WTC11 (cell line): ENCODE data around the gene PLXDC2. TPM values are rescaled to one million over a fixed set of nuclear protein-coding genes. Genes with fewer than 3 reads are reported as not detected.

Source experiments
- ATAC-seq: fragments of 200-7000 bp; cut with Tn5 transposase; 2 replicates; pipeline ENCODE4 v1.10.0; 2021; ENCODE audit warnings: mild to moderate bottlenecking, moderate library complexity
- CTCF ChIA-PET: fragments of 300-600 bp; sonication (Branson Sonifier 250); formaldehyde crosslinking; loops from one replicate; lab custom pipeline; 2021; ENCODE audit warnings: antibody characterized with exemption; lab: Charles Lee
- POLR2A ChIA-PET: fragments of 350-600 bp; sonication (Branson Sonifier 250); formaldehyde crosslinking; loops from one replicate; lab custom pipeline; 2021; ENCODE audit warnings: antibody characterized with exemption; lab: Charles Lee
- DNase-seq: peaks from one replicate; pipeline ENCODE4 v3.0.0; 2021; ENCODE audit warnings: low spot score
- H3K27ac Mint-ChIP-seq: 2 replicates; pipeline ENCODE4 v1.8.0; 2021; ENCODE audit warnings: mixed read lengths
- H3K27me3 Mint-ChIP-seq: 2 replicates; pipeline ENCODE4 v1.8.0; 2021; ENCODE audit warnings: low read depth, mild to moderate bottlenecking, moderate library complexity, mixed read lengths
- H3K36me3 Mint-ChIP-seq: 2 replicates; pipeline ENCODE4 v1.8.0; 2021; ENCODE audit warnings: mixed read lengths
- H3K4me1 Mint-ChIP-seq: 2 replicates; pipeline ENCODE4 v1.8.0; 2022; ENCODE audit warnings: mixed read lengths
- H3K4me3 Mint-ChIP-seq: 2 replicates; pipeline ENCODE4 v1.8.0; 2021; ENCODE audit warnings: mild to moderate bottlenecking, moderate library complexity, mixed read lengths
- H3K9me3 Mint-ChIP-seq: 2 replicates; pipeline ENCODE4 v1.8.0; 2021; ENCODE audit warnings: mixed read lengths
- ATF1 ChIP-seq: sonication (generic); formaldehyde crosslinking; IDR thresholded peaks from 2 replicates; pipeline ENCODE4 v1.8.1; 2023; ENCODE audit warnings: mild to moderate bottlenecking, moderate library complexity, missing genetic modification reagents
- CREM ChIP-seq: sonication (generic); formaldehyde crosslinking; IDR thresholded peaks from 2 replicates; pipeline ENCODE4 v1.8.1; 2022; ENCODE audit warnings: mild to moderate bottlenecking, missing genetic modification reagents, moderate library complexity
- ESRRA ChIP-seq: sonication (generic); formaldehyde crosslinking; IDR thresholded peaks from 2 replicates; pipeline ENCODE4 v1.8.1; 2022; ENCODE audit warnings: mild to moderate bottlenecking, missing genetic modification reagents, borderline replicate concordance
- FOXJ3 ChIP-seq: sonication (generic); formaldehyde crosslinking; IDR thresholded peaks from 2 replicates; pipeline ENCODE4 v1.9.0; 2021; ENCODE audit warnings: missing genetic modification reagents, mild to moderate bottlenecking, borderline replicate concordance
- GRHL2 ChIP-seq: fragments of 250-450 bp; sonication (Bioruptor Pico); IDR thresholded peaks from 2 replicates; pipeline ENCODE4 v1.8.0; 2022; ENCODE audit warnings: mild to moderate bottlenecking, moderate library complexity; ENCODE audit not compliant: insufficient replicate concordance, severe bottlenecking
- HMGA2 ChIP-seq: fragments of 250-450 bp; sonication (Bioruptor Pico); IDR thresholded peaks from 2 replicates; pipeline ENCODE4 v1.4.0; 2021; ENCODE audit warnings: mild to moderate bottlenecking, moderate library complexity
- NR1H2 ChIP-seq: sonication (generic); formaldehyde crosslinking; IDR thresholded peaks from 2 replicates; pipeline ENCODE4 v1.9.0; 2021; ENCODE audit warnings: mild to moderate bottlenecking, moderate library complexity, missing genetic modification reagents
- PRRX2 ChIP-seq: fragments of 250-450 bp; sonication (Bioruptor Pico); IDR thresholded peaks from 2 replicates; pipeline ENCODE4 v1.8.0; 2021; ENCODE audit warnings: mild to moderate bottlenecking
- SMAD4 ChIP-seq: sonication (generic); formaldehyde crosslinking; IDR thresholded peaks from 2 replicates; pipeline ENCODE4 v1.8.0; 2022; ENCODE audit warnings: mild to moderate bottlenecking, missing genetic modification reagents
- ZNF232 ChIP-seq: sonication (generic); formaldehyde crosslinking; IDR thresholded peaks from 2 replicates; pipeline ENCODE4 v1.8.0; 2022; ENCODE audit warnings: mild to moderate bottlenecking, missing genetic modification reagents
- total RNA-seq: library from RNA; stranded (reverse); gene quantifications from 3 replicates; pipeline ENCODE4 v1.2.3, GENCODE V29; 2021
- TF ChIP-seq, protein P1 (sequence below): sonication (generic); formaldehyde crosslinking; IDR thresholded peaks from 2 replicates; pipeline ENCODE4 v1.8.1; 2022; ENCODE audit warnings: mild to moderate bottlenecking, moderate library complexity, missing genetic modification reagents
- TF ChIP-seq, protein P2 (sequence below): fragments of 250-450 bp; sonication (Bioruptor Pico); IDR thresholded peaks from 2 replicates; pipeline ENCODE4 v2.1.2; 2022; ENCODE audit warnings: mild to moderate bottlenecking, moderate library complexity
- TF ChIP-seq, protein P3 (sequence below): fragments of 250-450 bp; sonication (Bioruptor Pico); conservative IDR thresholded peaks from 2 replicates; pipeline ENCODE4 v1.9.0; 2021; ENCODE audit warnings: mild to moderate bottlenecking
- TF ChIP-seq, protein P4 (sequence below): sonication (generic); formaldehyde crosslinking; IDR thresholded peaks from 2 replicates; pipeline ENCODE4 v1.8.0; 2022; ENCODE audit warnings: mild to moderate bottlenecking, missing genetic modification reagents
- TF ChIP-seq, protein P5 (sequence below): fragments of 250-450 bp; sonication (Bioruptor Pico); IDR thresholded peaks from 2 replicates; pipeline ENCODE4 v1.9.0; 2021; ENCODE audit warnings: mild to moderate bottlenecking, borderline replicate concordance
- TF ChIP-seq, protein P6 (sequence below): sonication (generic); formaldehyde crosslinking; IDR thresholded peaks from 2 replicates; pipeline ENCODE4 v1.8.1; 2023; ENCODE audit warnings: mild to moderate bottlenecking, missing genetic modification reagents, moderate library complexity
- TF ChIP-seq, protein P7 (sequence below): sonication (generic); formaldehyde crosslinking; IDR thresholded peaks from 2 replicates; pipeline ENCODE4 v1.8.1; 2022; ENCODE audit warnings: missing genetic modification reagents, borderline replicate concordance
- TF ChIP-seq, protein P8 (sequence below): sonication (generic); formaldehyde crosslinking; IDR thresholded peaks from 2 replicates; pipeline ENCODE4 v1.8.1; 2022; ENCODE audit warnings: low read depth, missing genetic modification reagents, borderline replicate concordance
- TF ChIP-seq, protein P9 (sequence below): sonication (generic); formaldehyde crosslinking; conservative IDR thresholded peaks from 2 replicates; pipeline ENCODE4 v1.8.1; 2023; ENCODE audit warnings: mild to moderate bottlenecking, low read depth, missing genetic modification reagents, moderate library complexity

Gene PLXDC2
- total RNA-seq, 1 experiment from 2014 or later = 31.7 TPM

DNA sequence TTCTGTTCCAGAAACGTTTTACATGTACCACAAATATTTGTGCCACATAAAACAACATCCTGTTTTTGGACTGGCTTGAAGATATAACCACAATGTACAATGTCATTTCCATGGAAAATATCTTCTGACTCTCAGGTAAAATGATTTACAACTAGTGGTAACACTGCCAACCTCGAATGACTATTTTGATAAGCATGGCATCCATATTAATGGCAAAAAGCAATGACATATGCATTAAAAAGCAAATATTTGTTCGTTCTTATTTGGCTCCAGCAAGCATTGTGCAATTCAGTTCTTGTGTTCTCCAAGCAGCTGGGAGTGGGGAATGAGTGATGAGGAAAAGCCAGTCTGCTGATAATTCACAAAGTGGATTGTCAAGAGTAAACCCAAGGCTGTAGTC, 289.0 kb downstream of the PLXDC2 start:
- ChIA-PET CTCF (interaction anchor here (1.0 kb wide), 1 partner anchor 21 kb away, joined by 4 read pairs; no protein-coding TSS in a partner anchor), POLR2A (no interaction called here)
- no peaks in the 10 kb centered on the region for H3K36me3 Mint-ChIP-seq
- DNase-seq (no peak), ATAC-seq (no peak)
- H3K27ac Mint-ChIP-seq = no peak overlapping the region
- H3K4me1 Mint-ChIP-seq = peaks cover 13% of the 10 kb centered on the region; the same call in 1 of the 2 replicates
- H3K4me3 Mint-ChIP-seq = no peak overlapping the region
- TF ChIP-seq ATF1 (CRISPR knock-in tag) = no peak
- TF ChIP-seq NR1H2 (CRISPR knock-in tag) = no peak
- TF ChIP-seq, protein P1, sequence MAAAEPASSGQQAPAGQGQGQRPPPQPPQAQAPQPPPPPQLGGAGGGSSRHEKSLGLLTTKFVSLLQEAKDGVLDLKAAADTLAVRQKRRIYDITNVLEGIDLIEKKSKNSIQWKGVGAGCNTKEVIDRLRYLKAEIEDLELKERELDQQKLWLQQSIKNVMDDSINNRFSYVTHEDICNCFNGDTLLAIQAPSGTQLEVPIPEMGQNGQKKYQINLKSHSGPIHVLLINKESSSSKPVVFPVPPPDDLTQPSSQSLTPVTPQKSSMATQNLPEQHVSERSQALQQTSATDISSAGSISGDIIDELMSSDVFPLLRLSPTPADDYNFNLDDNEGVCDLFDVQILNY (CRISPR knock-in tag) = no peak
- TF ChIP-seq CREM (CRISPR knock-in tag) = no peak
- TF ChIP-seq, protein P2, sequence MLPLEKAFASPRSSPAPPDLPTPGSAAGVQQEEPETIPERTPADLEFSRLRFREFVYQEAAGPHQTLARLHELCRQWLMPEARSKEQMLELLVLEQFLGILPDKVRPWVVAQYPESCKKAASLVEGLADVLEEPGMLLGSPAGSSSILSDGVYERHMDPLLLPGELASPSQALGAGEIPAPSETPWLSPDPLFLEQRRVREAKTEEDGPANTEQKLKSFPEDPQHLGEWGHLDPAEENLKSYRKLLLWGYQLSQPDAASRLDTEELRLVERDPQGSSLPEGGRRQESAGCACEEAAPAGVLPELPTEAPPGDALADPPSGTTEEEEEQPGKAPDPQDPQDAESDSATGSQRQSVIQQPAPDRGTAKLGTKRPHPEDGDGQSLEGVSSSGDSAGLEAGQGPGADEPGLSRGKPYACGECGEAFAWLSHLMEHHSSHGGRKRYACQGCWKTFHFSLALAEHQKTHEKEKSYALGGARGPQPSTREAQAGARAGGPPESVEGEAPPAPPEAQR (CRISPR knock-in tag) = no peak
- TF ChIP-seq GRHL2 = no peak
- no peak for TF ChIP-seq FOXJ3 (CRISPR knock-in tag)
- no peak for TF ChIP-seq ZNF232
- no peak for TF ChIP-seq PRRX2 (CRISPR knock-in tag)
- TF ChIP-seq SMAD4 = no peak
- TF ChIP-seq, protein P3, sequence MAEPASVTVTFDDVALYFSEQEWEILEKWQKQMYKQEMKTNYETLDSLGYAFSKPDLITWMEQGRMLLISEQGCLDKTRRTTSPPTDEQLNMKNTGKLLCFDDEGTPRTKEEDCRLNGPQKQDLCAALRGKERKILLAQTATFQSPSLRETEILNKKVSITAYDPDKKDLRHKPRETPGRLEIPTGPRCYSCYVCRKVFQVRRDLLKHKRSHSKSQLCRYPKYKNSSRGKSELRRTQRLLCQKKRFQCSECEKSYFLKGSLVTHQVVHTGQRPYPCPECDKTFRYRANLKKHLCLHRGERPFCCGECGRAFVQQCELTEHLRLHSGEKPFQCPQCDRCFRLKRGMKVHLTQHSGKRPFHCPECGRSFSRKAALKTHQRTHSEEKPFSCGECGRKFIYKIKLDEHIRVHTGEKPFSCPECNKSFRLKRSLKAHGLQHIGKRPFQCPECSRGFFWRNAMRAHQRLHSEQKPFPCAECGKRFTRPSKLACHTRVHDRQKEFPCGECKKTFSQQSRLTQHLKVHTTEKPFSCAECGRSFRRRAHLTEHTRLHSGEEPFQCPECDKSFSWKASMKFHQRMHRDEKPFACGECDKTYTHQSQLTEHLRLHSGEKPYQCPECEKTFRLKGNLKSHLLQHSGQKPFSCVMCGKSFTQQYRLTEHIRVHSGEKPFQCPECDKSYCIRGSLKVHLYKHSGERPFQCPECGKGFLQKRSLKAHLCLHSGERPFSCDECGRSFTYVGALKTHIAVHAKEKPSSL (CRISPR knock-in tag) = no peak
- TF ChIP-seq, protein P4, sequence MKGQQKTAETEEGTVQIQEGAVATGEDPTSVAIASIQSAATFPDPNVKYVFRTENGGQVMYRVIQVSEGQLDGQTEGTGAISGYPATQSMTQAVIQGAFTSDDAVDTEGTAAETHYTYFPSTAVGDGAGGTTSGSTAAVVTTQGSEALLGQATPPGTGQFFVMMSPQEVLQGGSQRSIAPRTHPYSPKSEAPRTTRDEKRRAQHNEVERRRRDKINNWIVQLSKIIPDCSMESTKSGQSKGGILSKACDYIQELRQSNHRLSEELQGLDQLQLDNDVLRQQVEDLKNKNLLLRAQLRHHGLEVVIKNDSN = no peak
- no peaks in the 10 kb centered on the region for H3K9me3 Mint-ChIP-seq
- H3K27me3 Mint-ChIP-seq = no peaks in the 10 kb centered on the region

DNA sequence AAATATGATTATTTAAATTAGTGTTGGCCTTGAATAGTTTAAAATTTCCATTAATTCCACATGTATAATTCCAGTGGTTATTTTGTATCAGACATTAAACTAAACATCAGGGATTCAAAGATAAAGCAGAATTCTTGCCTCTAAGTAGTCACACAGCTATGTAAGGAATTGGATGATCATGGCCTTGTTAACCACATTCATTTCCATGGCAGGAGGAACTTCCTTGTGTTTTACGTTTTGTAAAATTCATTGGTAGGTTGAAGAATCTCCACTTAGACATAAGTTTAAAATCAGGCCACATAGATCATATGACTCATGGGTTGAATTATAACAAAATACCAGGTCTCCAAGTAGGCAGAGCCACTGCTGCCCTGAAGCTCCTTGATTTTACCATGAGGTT, 289.7 kb downstream of the PLXDC2 start:
- DNase-seq (no peak), ATAC-seq (no peak)
- H3K27ac Mint-ChIP-seq = no peak overlapping the region
- no peak overlapping the region for H3K4me3 Mint-ChIP-seq
- no peaks in the 10 kb centered on the region for H3K9me3 Mint-ChIP-seq
- H3K27me3 Mint-ChIP-seq = no peaks in the 10 kb centered on the region
- ChIA-PET CTCF (interaction anchor here (1.0 kb wide), 1 partner anchor 21 kb away, joined by 4 read pairs; no protein-coding TSS in a partner anchor), POLR2A (no interaction called here)
- peaks cover 13% of the 10 kb centered on the region; the same call in 1 of the 2 replicates for H3K4me1 Mint-ChIP-seq
- no peaks in the 10 kb centered on the region for H3K36me3 Mint-ChIP-seq
- TF ChIP-seq, protein P5, sequence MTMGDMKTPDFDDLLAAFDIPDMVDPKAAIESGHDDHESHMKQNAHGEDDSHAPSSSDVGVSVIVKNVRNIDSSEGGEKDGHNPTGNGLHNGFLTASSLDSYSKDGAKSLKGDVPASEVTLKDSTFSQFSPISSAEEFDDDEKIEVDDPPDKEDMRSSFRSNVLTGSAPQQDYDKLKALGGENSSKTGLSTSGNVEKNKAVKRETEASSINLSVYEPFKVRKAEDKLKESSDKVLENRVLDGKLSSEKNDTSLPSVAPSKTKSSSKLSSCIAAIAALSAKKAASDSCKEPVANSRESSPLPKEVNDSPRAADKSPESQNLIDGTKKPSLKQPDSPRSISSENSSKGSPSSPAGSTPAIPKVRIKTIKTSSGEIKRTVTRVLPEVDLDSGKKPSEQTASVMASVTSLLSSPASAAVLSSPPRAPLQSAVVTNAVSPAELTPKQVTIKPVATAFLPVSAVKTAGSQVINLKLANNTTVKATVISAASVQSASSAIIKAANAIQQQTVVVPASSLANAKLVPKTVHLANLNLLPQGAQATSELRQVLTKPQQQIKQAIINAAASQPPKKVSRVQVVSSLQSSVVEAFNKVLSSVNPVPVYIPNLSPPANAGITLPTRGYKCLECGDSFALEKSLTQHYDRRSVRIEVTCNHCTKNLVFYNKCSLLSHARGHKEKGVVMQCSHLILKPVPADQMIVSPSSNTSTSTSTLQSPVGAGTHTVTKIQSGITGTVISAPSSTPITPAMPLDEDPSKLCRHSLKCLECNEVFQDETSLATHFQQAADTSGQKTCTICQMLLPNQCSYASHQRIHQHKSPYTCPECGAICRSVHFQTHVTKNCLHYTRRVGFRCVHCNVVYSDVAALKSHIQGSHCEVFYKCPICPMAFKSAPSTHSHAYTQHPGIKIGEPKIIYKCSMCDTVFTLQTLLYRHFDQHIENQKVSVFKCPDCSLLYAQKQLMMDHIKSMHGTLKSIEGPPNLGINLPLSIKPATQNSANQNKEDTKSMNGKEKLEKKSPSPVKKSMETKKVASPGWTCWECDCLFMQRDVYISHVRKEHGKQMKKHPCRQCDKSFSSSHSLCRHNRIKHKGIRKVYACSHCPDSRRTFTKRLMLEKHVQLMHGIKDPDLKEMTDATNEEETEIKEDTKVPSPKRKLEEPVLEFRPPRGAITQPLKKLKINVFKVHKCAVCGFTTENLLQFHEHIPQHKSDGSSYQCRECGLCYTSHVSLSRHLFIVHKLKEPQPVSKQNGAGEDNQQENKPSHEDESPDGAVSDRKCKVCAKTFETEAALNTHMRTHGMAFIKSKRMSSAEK (CRISPR knock-in tag) = no peak
- TF ChIP-seq HMGA2 (CRISPR knock-in tag) (no peak), ESRRA (CRISPR knock-in tag) (no peak)
- TF ChIP-seq, protein P6, sequence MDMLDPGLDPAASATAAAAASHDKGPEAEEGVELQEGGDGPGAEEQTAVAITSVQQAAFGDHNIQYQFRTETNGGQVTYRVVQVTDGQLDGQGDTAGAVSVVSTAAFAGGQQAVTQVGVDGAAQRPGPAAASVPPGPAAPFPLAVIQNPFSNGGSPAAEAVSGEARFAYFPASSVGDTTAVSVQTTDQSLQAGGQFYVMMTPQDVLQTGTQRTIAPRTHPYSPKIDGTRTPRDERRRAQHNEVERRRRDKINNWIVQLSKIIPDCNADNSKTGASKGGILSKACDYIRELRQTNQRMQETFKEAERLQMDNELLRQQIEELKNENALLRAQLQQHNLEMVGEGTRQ (CRISPR knock-in tag) = no peak
- TF ChIP-seq, protein P7, sequence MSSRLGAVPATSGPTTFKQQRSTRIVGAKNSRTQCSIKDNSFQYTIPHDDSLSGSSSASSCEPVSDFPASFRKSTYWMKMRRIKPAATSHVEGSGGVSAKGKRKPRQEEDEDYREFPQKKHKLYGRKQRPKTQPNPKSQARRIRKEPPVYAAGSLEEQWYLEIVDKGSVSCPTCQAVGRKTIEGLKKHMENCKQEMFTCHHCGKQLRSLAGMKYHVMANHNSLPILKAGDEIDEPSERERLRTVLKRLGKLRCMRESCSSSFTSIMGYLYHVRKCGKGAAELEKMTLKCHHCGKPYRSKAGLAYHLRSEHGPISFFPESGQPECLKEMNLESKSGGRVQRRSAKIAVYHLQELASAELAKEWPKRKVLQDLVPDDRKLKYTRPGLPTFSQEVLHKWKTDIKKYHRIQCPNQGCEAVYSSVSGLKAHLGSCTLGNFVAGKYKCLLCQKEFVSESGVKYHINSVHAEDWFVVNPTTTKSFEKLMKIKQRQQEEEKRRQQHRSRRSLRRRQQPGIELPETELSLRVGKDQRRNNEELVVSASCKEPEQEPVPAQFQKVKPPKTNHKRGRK = no peak
- TF ChIP-seq, protein P8, sequence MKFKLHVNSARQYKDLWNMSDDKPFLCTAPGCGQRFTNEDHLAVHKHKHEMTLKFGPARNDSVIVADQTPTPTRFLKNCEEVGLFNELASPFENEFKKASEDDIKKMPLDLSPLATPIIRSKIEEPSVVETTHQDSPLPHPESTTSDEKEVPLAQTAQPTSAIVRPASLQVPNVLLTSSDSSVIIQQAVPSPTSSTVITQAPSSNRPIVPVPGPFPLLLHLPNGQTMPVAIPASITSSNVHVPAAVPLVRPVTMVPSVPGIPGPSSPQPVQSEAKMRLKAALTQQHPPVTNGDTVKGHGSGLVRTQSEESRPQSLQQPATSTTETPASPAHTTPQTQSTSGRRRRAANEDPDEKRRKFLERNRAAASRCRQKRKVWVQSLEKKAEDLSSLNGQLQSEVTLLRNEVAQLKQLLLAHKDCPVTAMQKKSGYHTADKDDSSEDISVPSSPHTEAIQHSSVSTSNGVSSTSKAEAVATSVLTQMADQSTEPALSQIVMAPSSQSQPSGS = no peak
- TF ChIP-seq, protein P9, sequence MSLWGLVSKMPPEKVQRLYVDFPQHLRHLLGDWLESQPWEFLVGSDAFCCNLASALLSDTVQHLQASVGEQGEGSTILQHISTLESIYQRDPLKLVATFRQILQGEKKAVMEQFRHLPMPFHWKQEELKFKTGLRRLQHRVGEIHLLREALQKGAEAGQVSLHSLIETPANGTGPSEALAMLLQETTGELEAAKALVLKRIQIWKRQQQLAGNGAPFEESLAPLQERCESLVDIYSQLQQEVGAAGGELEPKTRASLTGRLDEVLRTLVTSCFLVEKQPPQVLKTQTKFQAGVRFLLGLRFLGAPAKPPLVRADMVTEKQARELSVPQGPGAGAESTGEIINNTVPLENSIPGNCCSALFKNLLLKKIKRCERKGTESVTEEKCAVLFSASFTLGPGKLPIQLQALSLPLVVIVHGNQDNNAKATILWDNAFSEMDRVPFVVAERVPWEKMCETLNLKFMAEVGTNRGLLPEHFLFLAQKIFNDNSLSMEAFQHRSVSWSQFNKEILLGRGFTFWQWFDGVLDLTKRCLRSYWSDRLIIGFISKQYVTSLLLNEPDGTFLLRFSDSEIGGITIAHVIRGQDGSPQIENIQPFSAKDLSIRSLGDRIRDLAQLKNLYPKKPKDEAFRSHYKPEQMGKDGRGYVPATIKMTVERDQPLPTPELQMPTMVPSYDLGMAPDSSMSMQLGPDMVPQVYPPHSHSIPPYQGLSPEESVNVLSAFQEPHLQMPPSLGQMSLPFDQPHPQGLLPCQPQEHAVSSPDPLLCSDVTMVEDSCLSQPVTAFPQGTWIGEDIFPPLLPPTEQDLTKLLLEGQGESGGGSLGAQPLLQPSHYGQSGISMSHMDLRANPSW (CRISPR knock-in tag) = no peak
